ENCODE results near the gene PCSK5.

The PCSK5 gene

DNA sequence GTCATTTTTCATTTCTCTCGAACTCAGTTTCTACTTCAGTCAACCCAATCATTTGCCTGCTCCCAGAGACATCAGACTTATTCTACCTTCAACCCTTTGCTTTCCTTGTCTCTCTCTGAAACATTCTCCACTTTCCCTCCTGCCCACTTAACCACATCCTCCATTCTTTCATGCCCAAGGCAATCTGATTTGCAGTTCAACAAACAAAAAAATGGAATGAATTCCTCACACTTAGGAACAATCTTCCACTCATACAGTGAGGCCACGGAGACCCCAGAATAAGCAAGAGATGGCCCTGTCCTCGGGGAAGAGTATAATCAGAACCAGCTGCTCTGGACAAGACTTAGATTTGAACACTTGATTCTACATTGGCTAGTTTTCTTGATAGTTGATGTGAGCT is 323.3 kb downstream of the PCSK5 start:
- DNase-seq = no peak

DNA sequence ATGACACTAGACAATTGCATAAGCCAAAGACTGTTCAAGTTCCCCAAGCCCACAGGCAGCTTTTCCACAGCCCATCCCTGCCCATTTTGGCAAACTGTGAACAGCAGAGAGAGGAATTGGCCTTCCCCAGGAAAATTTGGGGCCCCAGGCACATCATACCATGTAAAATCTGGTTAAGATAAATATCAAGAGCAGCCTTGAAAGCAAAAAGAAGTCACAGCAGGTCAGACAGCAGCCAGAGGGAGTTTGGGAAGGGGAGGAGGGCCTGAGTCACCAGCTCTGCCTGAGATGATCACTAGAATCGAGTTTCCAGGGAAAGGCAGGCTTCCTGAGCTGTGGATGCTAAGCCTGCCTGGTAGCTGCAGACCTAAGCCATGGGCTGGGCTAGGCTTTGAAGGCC is 324.6 kb downstream of the PCSK5 start:
- DNase-seq = no peak

DNA sequence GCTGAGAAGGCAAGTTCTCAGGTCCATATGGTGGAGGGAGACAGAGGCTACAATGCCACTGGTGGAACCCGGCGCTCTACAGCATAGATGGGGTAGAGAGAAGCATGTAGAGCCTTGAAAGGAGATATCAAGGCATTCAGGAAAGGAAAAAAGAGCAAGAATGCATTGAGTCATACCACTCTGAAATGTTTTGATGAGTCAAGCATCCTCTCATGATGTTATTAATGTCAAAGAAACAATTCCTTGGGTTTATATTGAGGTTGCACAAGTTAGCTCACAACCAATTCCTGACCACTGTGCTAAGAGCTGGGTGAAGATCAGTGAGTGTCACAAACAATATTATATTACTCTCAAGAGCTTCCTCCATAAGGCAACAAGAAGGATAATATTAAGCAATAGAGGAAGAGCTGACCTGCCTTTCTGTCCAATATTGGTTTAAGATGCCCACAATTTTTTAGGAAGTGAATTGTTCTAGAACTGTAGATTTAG is 325.7 kb downstream of the PCSK5 start:
- no peak for DNase-seq

DNA sequence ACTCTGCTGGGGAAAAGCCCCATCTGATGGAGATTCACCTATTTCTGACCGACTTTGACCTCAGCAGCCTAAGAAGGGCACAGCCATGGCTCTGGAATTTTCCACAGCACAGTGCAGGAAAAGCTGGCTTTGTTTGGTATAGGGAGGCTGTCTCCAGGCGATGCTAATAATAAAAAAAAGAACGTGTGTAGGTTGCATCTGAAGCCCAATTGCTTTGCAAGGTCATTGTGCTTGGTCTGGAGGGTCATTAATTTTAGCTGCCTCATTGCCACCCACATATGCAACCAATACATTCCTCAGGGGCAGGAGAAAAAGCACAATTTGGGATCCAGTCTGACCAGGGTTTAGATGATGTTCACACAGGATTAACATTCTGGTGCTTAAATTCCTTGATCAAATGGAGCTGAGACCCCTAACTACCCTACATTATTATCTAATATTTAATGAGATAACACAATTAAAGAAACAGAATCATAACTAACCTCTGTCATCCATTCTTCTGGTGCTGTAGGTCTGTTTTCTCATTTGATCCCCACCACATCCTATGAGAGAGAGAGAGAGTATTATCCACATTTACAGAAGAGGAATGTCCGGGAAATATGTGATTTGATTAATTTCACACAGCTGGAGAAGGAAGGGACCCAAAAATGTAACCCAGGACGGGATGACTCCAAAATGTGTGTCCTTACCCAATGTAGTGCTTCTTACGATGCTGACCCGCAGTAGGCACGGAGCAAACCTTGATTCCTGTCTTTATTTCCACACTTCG is 327.8 kb downstream of the PCSK5 start:
- DNase-seq = no peak

DNA sequence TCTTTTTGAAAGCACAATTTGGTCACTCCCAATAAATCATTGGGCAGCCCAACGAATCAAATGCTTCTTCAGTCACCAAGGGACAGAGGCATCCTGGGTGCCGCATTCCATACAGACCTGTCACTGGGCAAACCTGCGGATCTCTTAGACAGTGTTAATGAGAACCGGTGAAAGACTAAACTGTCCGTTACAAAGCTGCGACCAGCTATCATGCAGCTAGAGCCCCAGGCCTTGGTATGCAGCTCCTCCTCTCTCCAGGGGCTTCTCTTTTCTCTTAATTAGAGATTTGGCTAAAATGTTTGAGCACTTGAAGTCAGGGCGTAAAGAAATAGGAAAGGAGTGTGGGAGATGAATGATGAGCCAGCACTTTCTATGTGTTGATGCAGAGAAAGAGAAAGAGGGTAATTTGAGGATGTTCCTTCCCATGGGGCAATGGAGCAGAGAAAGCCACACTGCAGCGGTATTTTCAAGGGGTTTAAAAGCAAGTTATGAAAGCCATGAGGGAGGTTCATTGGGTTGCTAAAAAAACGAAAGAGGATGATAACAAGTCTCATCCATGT is 328.5 kb downstream of the PCSK5 start:
- DNase-seq = no peak

DNA sequence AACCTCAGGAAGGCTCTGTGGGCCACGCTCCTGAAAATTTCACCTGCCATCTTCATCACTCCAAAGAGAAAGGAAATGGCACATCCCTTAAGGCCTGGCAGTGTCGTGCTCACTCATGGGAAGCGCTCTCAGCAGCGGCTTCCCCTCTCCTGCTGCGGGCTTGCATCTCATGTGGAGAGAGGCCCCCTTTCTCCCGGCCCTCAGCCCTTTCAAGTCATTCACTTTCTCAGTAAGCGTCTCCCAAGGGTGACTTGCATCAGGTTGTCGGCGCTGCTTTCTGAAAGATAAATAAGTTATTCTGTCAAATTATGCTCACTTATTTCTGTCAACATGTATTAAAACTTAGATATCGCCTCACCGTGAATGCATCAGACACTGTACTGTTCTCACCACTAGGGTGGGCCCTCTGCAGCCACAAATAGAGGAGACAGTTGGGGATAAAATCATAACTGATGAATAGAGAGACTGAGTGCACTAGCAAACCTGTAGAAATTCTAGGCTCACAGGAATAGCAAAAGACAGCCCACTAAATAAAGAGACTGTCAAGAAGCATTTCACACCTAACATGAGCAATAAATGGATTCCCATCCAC is 329.2 kb downstream of the PCSK5 start:
- DNase-seq = no peak

DNA sequence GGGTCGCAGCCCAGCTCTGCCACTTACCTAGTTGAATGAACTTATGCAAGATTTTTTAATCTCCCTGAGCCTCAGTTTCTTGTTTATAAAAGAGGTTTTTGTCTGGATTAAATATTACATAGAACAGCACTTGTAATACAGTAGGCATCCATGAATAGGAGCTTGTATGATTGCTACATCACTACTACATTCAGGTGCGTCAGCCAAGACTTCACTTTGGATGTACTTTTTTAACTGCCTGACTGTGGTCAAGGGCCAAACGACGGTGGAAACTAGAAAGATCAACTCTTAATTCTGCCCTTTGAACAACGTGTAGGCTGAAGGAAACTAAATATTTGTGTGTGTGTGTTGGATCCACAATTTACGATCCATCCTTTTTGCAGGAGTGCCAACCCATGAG is 330.9 kb downstream of the PCSK5 start:
- DNase-seq = no peak

DNA sequence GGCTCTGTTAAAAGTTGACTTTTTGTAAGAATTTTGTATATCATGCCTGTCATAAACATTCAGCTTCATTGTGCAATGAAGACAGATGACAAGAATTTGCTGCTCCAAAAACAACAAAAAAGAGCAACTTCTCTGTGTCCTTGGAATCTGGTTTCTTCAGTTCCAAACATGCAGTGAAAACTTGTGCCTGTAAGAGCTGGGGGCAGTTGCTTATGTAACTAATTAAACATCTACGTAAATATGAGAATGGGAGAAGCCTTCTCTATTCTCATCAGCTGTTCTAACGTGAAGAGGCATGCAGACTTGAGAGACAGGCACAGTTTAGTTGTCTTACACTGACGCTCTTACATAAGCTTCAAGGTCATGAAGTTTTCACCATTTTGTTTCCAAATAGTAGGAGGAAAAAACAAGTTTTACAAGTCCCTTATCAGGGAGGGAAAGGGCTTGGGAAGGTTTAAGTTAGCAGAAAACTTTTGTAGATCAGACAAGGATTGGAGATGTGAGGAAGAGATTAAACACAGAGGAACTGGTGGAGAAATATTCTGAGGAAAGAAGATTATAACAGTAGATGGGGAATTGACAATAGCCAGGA is 333.4 kb downstream of the PCSK5 start:
- DNase-seq = no peak

DNA sequence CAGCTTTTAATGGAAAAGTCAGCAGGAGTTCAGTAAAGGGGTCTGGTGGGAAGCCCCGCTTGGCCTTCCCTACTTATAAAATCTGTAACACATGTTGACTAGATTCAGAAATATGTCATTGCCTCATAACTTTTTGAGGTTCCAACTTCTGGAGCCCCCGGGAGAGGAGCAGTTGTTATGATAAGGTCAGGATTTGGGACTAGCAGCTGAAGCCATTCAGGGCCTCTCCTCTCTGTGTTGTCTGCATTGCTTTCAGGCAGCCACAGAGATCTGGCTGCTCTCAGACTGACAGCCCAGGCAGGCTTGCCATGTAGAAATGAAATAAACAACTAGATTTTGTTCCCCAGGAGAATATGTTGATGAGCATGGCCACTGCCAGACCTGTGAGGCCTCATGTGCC is 336.7 kb downstream of the PCSK5 start:
- no peak for DNase-seq

DNA sequence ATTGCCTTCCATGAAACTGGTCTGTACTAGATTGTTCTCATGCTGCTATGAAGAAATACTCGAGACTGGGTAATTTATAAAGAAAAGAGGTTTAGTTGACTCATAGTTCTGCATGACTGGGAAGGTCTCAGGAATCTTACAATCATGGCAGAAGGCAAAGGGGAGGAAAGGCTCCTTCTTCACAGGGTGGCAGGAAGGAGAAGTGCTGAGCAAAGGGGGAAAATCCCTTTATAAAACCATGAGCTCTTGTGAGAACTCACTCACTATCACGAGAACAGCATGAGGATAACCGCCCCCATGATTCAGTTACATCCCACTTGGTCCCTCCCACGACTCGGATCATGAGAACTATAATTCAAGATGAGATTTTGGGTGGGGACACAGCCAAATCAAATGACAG is 340.5 kb downstream of the PCSK5 start:
- DNase-seq = no peak

DNA sequence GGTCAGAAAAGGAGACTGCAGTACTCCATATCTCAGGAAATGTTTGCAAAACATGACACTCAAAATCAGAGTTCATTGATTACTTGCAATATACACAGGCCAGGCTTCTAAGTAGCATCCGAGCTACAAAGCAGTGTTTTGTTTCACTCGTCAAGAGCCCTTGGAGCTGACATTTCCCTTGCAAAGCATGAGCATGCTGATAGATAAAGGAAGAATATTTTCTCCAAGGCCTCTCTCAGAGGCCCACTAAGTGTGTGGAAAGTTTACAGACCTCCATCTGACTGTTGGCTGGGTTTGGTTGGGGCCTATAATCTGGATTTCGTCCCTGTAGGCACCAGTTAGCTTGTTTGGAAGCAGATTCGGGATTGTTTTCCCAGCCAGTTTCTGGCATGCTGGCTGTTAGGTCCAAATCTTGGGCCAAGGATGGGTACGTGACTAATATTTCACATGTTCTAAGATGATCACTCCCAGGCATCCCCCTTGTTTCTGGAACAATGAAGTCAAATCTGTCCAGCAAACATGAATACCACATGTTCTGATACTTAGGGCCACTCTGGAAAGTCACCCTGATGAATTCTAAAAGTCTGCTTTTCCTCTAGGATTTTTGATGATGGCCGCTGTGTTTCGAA is 342.5 kb downstream of the PCSK5 start:
- no peak for DNase-seq

DNA sequence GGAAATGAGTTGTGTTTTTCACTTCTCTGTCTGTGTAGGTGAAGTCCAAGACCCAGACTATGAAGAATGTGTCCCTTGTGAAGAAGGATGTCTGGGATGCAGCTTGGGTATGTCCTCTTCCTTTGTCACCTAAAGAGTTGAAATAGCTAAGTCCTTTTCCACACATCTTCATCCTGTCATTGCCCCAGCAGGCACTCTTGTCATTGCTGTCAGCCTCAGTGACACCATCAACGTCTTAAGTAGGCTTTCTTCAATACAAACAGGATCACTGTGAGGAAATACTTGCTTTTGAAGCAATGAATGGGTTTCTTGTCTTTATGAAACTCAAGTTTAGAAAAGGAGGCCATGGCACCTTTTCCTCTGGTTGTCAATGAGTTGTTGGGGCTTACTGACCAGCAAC is 350.1 kb downstream of the PCSK5 start:
- no peak for DNase-seq

DNA sequence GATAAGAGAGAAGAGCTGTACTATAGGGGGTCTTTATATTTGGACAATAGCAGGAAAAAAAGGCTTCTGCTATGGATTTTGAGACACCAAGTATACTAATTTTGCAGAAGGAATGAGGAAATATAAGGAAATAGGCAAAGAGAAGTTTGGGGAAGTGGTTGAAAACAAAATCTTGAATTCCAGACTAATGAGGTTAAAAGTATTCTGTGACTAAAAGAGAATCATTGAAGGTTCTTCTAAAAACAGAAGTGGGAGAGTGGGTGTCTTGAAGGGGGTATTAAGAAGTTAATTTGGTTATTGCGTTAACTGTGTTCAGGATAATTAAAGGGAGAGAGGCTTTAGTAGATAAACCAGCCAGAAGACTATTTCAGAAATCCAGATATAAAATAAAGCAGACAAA is 355.0 kb downstream of the PCSK5 start:
- no peak for DNase-seq

DNA sequence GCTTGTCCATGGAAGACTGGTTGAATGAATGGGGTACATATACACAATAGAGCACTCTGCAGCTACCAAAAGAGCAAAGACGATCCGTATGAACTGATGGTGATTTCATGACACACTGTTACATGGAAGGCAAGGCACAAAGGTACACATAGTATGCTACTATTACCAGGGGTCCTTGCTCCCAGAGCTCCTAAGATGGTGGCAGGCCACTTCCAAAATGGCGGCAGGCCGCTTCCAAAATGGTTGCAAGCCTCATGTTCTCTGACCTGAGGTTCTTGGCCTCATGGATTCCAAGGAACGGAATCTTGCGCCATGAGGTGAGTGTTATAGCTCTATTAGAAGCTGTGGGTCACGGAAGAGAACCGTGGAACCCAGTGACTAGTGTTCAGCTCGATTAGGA is 356.2 kb downstream of the PCSK5 start:
- DNase-seq = no peak

DNA sequence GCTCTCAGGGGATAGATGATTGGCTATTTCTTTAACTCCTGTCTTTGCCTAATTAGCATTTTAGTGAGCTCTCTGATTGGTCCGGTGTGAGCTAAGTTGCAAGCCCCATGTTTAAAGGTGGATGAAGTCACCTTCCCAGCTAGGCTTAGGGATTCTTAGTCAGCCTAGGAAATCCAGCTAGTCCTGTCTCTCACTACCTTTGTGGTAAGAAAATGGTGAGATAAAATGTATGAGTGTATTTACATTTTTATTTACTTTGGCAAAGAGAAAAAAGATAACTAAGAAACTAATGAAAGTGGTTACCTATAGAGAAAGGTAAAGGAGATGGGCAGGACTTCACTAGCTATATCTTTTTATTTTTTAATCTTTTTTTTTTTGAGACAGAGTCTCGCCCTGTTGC is 357.0 kb downstream of the PCSK5 start:
- no peak for DNase-seq

DNA sequence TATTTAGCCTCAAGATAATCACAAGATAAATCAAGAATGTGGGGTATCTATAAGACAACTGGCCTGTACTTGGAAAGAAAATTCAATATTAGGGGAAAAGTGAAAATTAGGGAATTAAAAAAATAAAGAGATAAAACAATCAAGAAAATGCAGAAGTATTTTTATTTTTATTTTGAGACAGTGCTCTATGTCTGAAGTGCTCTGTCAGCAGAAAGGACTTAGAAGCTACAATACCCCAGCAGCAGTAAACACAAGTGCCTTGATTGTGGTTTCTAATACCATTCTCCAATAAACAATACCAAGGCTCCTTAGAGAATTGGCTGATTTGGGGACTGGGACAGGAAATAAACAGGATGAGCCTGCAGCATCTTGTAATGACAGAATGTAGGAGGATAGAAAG is 358.8 kb downstream of the PCSK5 start:
- no peak for DNase-seq

DNA sequence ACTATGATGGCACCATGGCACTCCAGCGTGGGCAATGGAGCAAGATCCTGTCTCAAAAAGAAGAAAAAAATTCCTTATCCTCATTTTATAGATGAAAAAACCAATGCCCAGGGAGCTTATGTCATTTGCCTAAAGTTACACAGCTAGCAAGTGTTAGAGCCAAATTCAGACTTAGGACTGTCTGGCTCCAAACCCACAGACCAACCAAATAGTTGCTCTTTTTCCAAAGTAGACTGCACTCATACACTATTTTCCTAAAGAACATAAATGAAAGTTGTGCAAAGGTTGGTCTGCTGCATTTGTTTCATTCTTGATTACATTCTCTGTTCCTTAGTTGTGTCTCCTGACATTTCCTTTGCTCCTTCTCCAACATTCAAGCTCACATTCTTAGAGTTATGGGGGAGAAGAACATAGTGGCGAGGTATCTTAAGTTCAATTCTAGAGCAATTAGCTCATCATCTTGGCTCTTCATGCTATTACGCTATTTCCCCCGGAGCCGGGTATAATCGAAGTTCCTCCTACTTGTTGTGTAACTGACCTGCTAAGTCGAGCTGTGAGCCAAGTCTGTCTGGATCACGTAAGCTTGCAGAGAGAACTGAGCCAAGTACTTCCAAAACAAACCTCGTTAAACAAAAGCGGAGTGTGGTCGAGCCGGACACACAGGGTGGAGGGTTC is 365.4 kb downstream of the PCSK5 start:
- no peak for DNase-seq

DNA sequence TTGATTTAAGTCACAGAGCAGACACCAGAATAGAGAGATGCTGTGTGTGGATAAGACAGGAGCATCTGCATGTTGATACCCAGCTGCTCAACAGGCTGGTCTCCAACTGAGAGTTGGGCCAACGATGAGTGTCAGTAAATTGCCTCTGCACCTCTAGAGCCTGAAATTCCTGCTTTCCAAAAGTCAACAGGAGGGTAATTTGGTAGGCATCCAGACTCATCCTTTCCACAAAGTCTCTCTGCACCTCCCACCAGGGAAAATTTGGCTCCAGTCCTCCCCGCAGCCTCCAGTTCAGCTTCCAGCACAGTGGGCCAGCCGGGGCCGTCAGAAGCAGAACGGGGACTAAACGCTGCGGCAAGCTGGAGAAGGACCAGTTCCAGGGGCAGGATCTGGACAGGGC is 366.8 kb downstream of the PCSK5 start:
- no peak for DNase-seq

DNA sequence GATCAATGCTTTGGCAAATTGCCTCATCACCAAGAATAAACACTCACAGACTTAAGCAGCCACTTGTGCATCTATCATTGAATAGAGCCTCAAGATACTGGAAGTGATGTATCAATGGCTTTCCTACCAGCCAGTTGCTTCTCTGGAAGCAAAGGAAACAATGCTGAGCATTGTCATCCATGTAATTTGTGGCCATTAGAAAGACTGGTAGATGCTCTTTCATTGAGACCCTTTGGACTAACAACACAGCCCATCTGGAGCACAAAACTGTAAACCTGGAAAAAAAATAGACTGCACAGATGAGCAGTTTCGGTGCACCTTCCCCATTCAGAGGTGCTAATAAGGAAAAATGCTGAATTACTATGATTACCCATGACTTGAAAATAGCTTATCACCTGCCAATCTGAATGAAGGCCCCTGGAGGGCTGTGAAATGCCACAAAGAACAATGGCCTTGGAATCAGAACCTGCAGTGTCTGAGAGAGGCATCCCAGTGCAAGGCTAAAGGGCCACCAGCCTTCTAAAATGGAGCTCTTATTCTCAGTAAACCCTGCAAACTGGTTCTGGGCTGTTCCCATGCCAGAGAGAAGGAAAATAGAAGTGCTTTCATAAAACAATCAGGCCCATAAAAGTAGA is 376.3 kb downstream of the PCSK5 start:
- no peak for DNase-seq

DNA sequence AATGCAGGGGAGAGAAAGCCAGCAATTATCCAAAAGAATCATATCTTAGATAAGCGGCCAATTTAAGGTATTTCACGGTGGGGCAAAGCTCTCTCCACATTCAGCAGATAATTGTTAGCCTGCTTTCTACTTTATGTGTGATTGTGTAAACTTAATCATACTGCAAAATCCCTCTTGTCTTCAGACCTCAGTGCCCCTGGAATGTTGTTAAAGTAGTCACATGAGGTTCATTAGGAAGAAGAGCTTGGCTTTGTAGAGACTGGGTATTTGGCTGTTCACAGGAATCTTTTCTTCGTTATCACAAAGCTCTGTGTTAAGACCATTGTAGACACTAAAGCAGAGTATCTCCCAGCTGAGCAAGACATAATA is 376.8 kb downstream of the PCSK5 start:
- DNase-seq = no peak

DNA sequence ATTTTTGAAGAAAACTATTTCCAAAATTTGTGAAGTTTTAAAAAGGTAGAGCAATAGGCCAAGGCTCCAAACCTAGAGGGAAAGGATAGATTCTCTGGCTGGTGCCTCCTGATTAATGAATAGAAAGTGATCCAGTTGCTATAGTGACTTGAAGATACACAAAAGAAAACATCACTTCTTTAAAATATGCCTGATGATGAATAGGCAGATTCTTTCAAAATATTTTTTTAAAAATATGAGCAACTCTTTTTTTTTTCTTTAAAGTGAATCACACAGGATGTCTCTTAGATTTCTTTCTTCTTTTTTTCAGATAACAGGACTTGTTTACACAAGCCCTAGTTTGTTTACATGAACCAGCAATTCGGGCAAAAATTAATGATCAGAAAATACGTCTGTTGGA is 379.3 kb downstream of the PCSK5 start:
- DNase-seq = no peak

DNA sequence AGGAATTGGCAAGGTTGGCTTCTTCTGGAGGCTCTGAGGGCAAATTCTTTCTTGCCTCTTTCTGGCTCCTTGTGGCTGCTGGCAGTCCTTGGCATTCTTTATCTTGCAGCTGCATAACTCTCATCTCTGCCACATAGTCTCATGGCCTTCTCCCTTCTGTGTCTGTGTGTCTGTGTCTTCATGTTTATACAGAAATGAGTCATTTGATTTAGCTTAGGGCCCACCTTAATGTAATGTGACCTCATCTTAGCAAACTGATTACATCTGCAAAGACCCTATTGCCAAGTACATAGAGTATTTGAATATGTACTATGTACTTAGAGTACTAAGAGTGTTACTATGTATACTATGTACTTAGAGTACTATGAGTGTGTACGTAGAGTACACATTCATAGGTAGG is 381.3 kb downstream of the PCSK5 start:
- no peak for DNase-seq

DNA sequence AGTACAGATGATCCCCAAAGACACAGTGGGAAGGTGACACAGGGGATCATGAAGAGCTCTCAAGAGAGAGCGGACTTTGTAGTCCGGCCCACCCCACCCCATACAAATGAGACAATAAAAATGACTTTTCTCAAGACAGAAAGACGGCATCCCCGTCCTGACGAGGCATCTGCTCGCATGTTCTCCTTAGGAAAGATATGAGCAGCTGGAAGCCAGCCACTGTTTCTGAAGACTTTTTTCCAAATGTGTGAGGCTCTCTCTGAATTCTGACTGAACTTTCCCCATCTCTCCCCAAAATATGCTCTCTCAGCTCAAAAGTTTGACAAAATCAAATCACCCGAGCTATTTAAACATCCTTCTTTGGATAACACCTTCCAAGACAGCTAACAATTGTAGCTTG is 398.6 kb downstream of the PCSK5 start:
- no peak for DNase-seq

Measured in activated effector memory CD4-positive, alpha-beta T cell treated with Interleukin-2 at 50 U/mL for 16 hours (primary cell).